ENCODE measurements around the gene BBLN.

The BBLN gene

DNA sequence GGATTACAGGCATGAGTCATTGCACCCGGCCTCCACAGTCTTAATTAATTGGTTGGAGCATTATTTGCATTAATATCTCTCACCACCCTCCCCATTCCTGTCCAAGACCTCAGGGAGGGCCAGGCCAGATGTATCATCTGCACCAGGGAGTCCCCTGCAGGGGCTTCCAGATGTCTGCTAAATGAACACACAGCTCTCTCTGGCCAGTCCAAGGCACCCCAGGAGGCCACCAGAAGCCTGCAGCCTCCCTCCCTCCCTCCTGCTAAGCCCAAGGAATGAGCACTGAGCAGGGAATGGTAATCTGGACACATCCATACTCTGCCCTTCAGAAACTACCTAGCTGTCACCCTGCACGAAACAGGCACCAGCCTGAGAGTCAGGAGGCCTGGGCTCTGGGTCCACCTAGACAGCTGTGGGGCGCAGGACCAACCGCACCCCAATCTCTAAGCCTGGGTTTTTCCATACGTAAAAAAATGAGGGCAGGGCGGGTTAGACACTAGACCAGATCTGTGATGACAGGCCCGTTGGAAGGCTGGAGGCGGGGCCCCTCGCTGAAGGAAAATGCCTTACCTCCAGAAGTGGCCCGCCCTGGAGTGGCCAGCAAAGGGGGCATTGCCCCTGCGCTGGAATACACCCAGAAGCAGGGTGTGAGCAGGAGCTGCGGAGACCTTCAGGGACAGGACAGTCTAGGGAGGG lies 23.0 kb downstream of the BBLN start:
- Histone ChIP-seq H3K79me2 (ENCODE audit: insufficient read depth, low read length) (no peaks in the 10 kb centered on the region), H3K27ac (ENCODE audit: low read depth, low read length, poor library complexity, severe bottlenecking) (no peak overlapping the region), H3K9me2 (ENCODE audit: low read depth, low read length) (no peaks in the 10 kb centered on the region), H3K9ac (ENCODE audit: low read length) (no peak overlapping the region), H3F3A (ENCODE audit: insufficient read depth, low read length) (no peaks in the 10 kb centered on the region), H2AFZ (ENCODE audit: low read length) (no peak overlapping the region), H3K4me2 (ENCODE audit: low read length) (no peak overlapping the region), H4K20me1 (ENCODE audit: insufficient read depth, low read length) (no peaks in the 10 kb centered on the region), H3K4me1 (ENCODE audit: insufficient read depth, low read length, severe bottlenecking) (no peaks in the 10 kb centered on the region), H3K4me3 (ENCODE audit: low read depth, low read length, poor library complexity, severe bottlenecking) (no peak overlapping the region), H3K9me3 (ENCODE audit: low read length) (peaks cover 9% of the 10 kb centered on the region), H3K36me3 (ENCODE audit: insufficient read depth, low read length) (peaks cover 45% of the 10 kb centered on the region), H3K27me3 (ENCODE audit: insufficient read depth, low read length) (no peaks in the 10 kb centered on the region)
- TF ChIP-seq, protein P1, sequence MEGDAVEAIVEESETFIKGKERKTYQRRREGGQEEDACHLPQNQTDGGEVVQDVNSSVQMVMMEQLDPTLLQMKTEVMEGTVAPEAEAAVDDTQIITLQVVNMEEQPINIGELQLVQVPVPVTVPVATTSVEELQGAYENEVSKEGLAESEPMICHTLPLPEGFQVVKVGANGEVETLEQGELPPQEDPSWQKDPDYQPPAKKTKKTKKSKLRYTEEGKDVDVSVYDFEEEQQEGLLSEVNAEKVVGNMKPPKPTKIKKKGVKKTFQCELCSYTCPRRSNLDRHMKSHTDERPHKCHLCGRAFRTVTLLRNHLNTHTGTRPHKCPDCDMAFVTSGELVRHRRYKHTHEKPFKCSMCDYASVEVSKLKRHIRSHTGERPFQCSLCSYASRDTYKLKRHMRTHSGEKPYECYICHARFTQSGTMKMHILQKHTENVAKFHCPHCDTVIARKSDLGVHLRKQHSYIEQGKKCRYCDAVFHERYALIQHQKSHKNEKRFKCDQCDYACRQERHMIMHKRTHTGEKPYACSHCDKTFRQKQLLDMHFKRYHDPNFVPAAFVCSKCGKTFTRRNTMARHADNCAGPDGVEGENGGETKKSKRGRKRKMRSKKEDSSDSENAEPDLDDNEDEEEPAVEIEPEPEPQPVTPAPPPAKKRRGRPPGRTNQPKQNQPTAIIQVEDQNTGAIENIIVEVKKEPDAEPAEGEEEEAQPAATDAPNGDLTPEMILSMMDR (IDR thresholded peaks at IDR 0.05; ENCODE audit: low read length), result no peak
- TF ChIP-seq EZH2 (IDR thresholded peaks at IDR 0.05; ENCODE audit: borderline replicate concordance, low read length), result no peak

DNA sequence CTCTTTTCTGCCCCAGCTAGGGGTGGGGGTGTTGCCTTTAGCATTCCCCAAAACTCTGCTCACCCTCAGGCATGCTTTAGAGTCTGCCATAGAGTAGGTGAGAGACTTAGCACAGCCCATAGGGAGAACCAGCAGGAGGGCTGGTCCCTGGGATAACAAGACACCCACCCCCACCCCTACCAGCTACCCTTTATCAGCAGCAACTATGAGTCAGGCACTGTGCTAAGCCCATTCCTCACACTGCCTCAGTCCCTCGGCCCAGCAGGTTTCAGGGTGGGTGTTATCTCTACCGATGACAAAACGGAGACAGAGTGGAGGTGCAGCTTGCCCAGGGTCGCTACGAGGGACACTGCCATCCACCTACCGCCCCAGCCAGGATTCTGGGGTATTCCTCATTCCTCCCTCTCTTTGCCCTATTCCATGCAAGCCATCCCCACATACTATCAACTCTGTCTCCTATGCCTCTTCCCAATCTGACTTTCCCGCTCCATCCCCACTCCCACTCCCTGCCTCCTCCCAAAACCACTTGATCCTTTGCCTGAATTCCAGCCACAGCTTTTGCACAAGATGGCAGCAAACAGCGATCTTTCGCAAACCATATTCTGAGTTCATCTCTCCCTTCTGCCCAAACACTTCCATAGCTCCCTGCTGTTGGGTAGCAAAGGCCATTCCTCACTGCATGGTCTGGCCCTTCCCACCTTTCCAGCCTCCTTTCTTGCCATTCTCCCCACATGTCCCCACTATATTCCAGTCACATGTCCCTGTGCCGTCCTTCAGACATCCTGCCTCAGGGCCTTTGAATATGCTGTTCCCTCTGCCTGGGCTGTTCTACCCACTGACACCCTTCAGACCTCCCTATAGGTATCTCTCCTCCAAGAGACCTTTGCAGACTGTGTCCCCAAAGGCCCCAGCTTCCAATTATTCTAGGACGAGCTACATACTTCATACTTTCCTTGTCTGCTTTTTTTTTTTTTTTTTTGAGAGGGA lies 26.2 kb downstream of the BBLN start:
- H3K4me2 ChIP-seq (ENCODE audit: low read length), result no peak overlapping the region
- H3K9me2 ChIP-seq (ENCODE audit: low read depth, low read length), result no peaks in the 10 kb centered on the region
- H3K9ac ChIP-seq (ENCODE audit: low read length), result no peak overlapping the region
- TF ChIP-seq, protein P1 (IDR thresholded peaks at IDR 0.05; ENCODE audit: low read length), result no peak
- TF ChIP-seq EZH2 (IDR thresholded peaks at IDR 0.05; ENCODE audit: borderline replicate concordance, low read length), result no peak
- no peak overlapping the region for H3K4me3 ChIP-seq (ENCODE audit: low read depth, low read length, poor library complexity, severe bottlenecking)
- no peaks in the 10 kb centered on the region for H3F3A ChIP-seq (ENCODE audit: insufficient read depth, low read length)
- H3K27me3 ChIP-seq (ENCODE audit: insufficient read depth, low read length), result no peaks in the 10 kb centered on the region
- H3K4me1 ChIP-seq (ENCODE audit: insufficient read depth, low read length, severe bottlenecking), result peaks cover 13% of the 10 kb centered on the region
- H4K20me1 ChIP-seq (ENCODE audit: insufficient read depth, low read length), result no peaks in the 10 kb centered on the region
- H3K79me2 ChIP-seq (ENCODE audit: insufficient read depth, low read length), result no peaks in the 10 kb centered on the region
- peaks cover 20% of the 10 kb centered on the region for H3K36me3 ChIP-seq (ENCODE audit: insufficient read depth, low read length)
- H3K9me3 ChIP-seq (ENCODE audit: low read length), result no peaks in the 10 kb centered on the region
- no peak overlapping the region for H3K27ac ChIP-seq (ENCODE audit: low read depth, low read length, poor library complexity, severe bottlenecking)
- H2AFZ ChIP-seq (ENCODE audit: low read length), result no peak overlapping the region

DNA sequence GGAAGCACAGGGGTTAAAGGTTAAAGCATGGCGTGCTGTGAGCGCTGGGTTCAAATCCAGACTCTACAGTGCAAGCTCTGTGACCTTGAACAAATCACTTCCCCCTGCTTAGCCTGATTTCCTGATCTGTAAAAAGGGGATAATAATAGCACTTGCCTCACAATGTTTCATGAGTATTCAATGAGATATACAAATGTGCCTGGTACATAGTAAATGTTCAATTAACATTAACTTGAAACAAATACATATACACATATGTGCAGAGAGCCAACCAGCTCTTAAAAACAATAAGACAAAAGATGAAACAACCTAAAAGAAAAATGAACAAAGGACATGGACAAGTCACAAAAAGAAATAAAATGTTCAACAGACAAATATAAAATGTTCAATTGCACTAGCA lies 27.3 kb downstream of the BBLN start:
- TF ChIP-seq, protein P1 (IDR thresholded peaks at IDR 0.05; ENCODE audit: low read length), result no peak
- TF ChIP-seq EZH2 (IDR thresholded peaks at IDR 0.05; ENCODE audit: borderline replicate concordance, low read length), result no peak
- H4K20me1 ChIP-seq (ENCODE audit: insufficient read depth, low read length), result no peaks in the 10 kb centered on the region
- no peaks in the 10 kb centered on the region for H3K79me2 ChIP-seq (ENCODE audit: insufficient read depth, low read length)
- no peaks in the 10 kb centered on the region for H3K9me2 ChIP-seq (ENCODE audit: low read depth, low read length)
- H3K4me3 ChIP-seq (ENCODE audit: low read depth, low read length, poor library complexity, severe bottlenecking), result no peak overlapping the region
- H3K4me2 ChIP-seq (ENCODE audit: low read length), result no peak overlapping the region
- H3K9me3 ChIP-seq (ENCODE audit: low read length), result no peaks in the 10 kb centered on the region
- no peak overlapping the region for H3K27ac ChIP-seq (ENCODE audit: low read depth, low read length, poor library complexity, severe bottlenecking)
- no peaks in the 10 kb centered on the region for H3F3A ChIP-seq (ENCODE audit: insufficient read depth, low read length)
- H3K4me1 ChIP-seq (ENCODE audit: insufficient read depth, low read length, severe bottlenecking), result peaks cover 19% of the 10 kb centered on the region
- H3K27me3 ChIP-seq (ENCODE audit: insufficient read depth, low read length), result no peaks in the 10 kb centered on the region
- no peak overlapping the region for H2AFZ ChIP-seq (ENCODE audit: low read length)
- peaks cover 20% of the 10 kb centered on the region for H3K36me3 ChIP-seq (ENCODE audit: insufficient read depth, low read length)
- H3K9ac ChIP-seq (ENCODE audit: low read length), result no peak overlapping the region

Measured in OCI-LY1 (cell line).